T47D (cell line): ENCODE measurements around the gene NRP1.

Experiments used
- DNase-seq, 2 experiments: peaks; one replicate each; pipeline versions ENCODE4 v3.0.0 to v3.0.0-alpha.2; 2011 to 2012; ENCODE audit warnings: low read depth in 1 of 2, low spot score in 1 of 2
- JUND ChIP-seq: IDR thresholded peaks from 2 replicates; pipeline ENCODE4 v1.6.1; 2012; ENCODE audit warnings: low read depth
- in situ Hi-C: cut with HindIII; loops from 2 replicates; pipeline ENCODE4 v1.10.0; 2016; ENCODE audit warnings: low sequenced_read_pairs, low pct_unique_long_range_greater_than_20kb

Gene NRP1

DNA sequence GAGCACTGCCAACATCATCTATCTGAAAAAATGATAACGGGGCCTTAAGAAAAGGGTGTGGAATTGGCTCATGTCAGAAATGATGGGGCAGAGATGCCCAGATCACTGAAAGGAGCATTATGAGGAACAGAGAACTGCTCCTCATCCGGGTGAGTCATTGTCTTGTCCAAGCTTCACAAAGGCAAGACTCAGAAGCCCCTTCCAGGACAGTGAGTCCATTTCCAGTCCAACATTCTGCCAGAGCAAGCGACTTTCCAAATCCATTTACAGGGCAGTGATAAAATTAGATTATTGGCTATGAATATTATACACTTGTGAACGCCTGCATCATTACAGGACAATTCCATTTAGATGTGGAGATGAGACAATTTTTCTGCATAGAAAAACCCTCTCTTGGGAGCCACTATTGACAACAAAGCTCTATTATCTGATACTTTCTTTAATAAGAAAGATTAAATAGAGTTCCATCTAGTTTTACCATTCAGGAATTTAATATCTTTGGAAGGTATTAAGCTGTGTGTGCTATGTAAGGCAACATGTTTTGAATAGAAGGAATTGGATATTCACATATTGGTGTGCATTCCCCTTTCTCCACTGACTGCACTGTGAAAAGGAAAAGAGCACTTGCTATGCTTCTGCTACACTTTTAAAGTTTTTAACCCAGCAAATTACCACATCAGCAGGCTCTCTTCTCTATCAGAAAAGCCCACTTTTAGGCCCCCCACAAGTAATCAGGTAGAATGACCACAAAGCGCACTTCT lies 159.6 kb downstream of the NRP1 start:
- in situ Hi-C loops, result no loop called here
- no peak for TF ChIP-seq JUND

GRCh38 chr10:33165911-33166310 lies 168.6 kb downstream of the NRP1 start:
- DNase-seq, result no peak
- TF ChIP-seq JUND, result no peak
- in situ Hi-C loops, result no loop called here

More for the DNA sequence above, 159.6 kb downstream of the NRP1 start:
- DNase-seq, result no peak

- no peak for TF ChIP-seq JUND
- no peak for DNase-seq
- in situ Hi-C loops, result no loop called here
These were observed 170.3 kb downstream of the NRP1 start for GRCh38 chr10:33164060-33164709.

- TF ChIP-seq JUND, result no peak
- in situ Hi-C loops, result no loop called here
- no peak for DNase-seq
These were observed 172.3 kb downstream of the NRP1 start for GRCh38 chr10:33162248-33162575.

DNA sequence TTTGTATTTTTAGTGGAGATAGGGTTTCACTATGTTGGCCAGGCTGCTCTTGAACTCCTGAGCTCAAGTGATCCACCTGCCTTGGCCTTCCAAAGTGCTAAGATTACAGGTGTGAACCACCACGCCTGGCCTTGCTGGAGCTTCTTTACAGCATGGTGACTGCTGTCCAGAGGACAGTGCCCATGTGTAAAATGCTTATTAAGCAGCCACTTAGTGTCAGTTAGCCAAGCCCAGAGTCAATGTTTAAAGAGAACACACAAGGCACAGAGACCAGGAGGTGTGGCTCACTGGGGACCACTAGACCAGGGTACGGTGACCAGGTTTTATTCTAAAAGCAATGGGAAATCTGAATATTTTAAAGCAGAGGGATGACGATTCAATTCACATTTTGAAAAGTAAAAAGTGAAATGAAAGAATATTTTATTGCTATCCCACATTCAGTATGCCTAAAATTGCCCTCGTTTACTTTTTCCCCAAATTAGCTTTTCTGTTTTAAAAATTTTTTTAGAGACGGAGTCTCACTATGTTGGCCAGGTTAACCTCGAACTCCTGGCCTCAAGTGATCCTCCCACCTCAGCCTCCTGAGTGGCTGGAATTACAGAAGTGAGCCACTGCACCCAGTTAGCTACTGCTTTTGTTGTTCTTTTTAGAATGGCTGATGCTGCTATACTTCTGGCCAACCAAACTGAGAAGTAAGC lies 172.8 kb downstream of the NRP1 start:
- no peak for TF ChIP-seq JUND
- in situ Hi-C loops, result no loop called here
- no peak for DNase-seq

- TF ChIP-seq JUND, result no peak
- in situ Hi-C loops, result no loop called here
- no peak for DNase-seq
These were observed 174.3 kb downstream of the NRP1 start for GRCh38 chr10:33160151-33160550.

DNA sequence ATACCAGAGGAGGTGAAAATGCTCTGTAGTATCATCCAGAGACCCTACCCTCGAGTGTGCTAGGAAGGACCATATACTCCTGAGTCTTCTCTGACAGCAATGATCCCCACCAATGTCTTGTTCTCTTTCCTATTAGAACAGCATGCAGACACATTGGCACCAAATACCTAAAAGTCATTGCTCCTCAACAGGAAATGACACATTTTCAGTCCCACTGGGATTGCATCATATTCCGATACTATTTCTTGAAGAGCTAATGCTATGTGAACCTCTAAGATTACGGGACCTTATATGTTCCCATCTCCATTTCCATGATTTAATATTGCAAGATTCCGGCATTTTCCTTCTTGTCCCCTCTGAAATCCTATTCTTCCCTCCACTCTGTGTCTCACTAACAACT lies 177.4 kb downstream of the NRP1 start:
- no peak for DNase-seq
- no peak for TF ChIP-seq JUND
- in situ Hi-C loops, result no loop called here

GRCh38 chr10:33155720-33156638 lies 178.5 kb downstream of the NRP1 start:
- no peak for TF ChIP-seq JUND
- peak in 1 of 2 experiments; percentile 9 for DNase-seq
- in situ Hi-C loops, result no loop called here

DNA sequence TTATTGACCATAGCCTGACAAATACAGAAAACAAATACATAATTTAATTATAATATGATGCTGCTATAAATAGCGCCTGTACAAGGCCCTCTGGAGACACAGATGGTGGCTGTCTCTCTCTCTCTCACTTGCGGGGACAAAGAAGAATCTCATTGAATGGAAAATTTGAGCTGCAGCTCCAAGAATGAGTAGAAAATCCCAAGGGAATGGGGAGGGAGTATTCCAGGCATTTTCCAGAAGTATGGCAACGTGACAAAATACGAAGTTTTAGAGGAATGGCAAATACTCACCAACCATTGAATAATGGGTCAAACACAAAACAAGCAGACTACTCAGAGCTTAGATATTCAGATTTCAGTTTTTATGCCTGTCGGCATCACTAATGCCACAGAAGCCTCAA lies 179.9 kb downstream of the NRP1 start:
- TF ChIP-seq JUND, result no peak
- in situ Hi-C loops, result no loop called here

GRCh38 chr10:33153968-33154327 lies 180.5 kb downstream of the NRP1 start:
- in situ Hi-C loops, result no loop called here
- no peak for TF ChIP-seq JUND
- no peak for DNase-seq

More for the DNA sequence above, 179.9 kb downstream of the NRP1 start:
- no peak for DNase-seq

DNA sequence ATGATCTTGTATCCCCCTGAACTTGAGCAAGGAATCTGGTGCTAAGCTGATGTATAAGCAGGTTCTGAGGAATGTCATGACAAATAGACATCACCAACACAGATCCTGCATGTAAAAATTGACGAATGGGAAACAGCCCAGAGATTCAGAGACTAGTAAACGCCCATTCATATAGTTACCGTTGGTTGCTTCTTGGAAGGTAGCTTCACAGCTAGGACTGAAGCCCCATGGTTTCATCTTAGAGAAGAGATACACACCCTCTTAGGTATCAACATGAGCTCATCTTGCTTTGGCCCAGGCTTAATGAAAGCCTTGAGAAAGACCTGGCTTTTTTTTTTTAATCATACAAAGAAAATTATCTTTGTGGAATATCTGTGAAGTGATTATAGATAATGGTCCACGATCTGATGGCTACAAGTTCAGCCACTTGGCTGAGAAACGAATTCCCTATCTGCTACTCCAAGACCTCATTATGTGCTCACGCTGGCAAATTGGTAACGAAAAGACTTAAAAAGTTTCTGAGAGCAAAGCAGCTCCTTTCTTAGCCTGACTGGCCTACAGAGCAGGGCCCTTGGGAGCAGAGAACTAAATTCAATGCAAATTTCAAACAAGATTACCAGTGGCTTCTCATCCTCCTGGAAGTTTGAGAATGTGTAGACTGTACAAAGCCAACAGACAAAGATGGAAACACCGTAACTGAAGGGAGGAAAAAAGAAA lies 181.1 kb downstream of the NRP1 start:
- no peak for DNase-seq
- in situ Hi-C loops, result no loop called here
- TF ChIP-seq JUND, result no peak

- in situ Hi-C loops, result no loop called here
- no peak for TF ChIP-seq JUND
- no peak for DNase-seq
These were observed 181.7 kb downstream of the NRP1 start for GRCh38 chr10:33152750-33153149.
